Muscle layer of colon (tissue), 2 donors: ENCODE data around the gene BLACAT1.
A peak's percentile ranks its signal among the peaks of the same experiment; 100 is the strongest.
"Not testable (repeated sequence)": the region's sequence is repeated elsewhere in the genome, so short reads cannot be mapped to it uniquely, and the experiment has no call there.

Experiments
- H3K27ac ChIP-seq: one replicate; pipeline ENCODE4 v1.7.0; 2013; ENCODE audit warnings: low read depth, mild to moderate bottlenecking, low read length, moderate library complexity
- H3K27me3 ChIP-seq, 2 donors: one replicate each; pipeline ENCODE4 v1.7.0; 2013; ENCODE audit warnings: low read length in 2 of 2, mild to moderate bottlenecking in 2 of 2; ENCODE audit not compliant: insufficient read depth in 2 of 2, control insufficient read depth in 1 of 2
- H3K36me3 ChIP-seq: one replicate; pipeline ENCODE4 v1.7.0; 2013; ENCODE audit warnings: mild to moderate bottlenecking, low read length; ENCODE audit not compliant: insufficient read depth
- H3K4me1 ChIP-seq: one replicate; pipeline ENCODE4 v1.7.0; 2013; ENCODE audit warnings: mild to moderate bottlenecking, low read length; ENCODE audit not compliant: insufficient read depth
- H3K4me3 ChIP-seq, 2 donors: one replicate each; pipeline ENCODE4 v1.7.0; 2013; ENCODE audit warnings: low read length in 2 of 2, low read depth in 1 of 2, mild to moderate bottlenecking in 1 of 2, moderate library complexity in 1 of 2
- H3K9ac ChIP-seq: one replicate; pipeline ENCODE4 v1.7.0; 2013; ENCODE audit warnings: low read length
- H3K9me3 ChIP-seq: one replicate; pipeline ENCODE4 v1.7.0; 2013; ENCODE audit warnings: mild to moderate bottlenecking, low read length
- donor health status: abdominal sarcoma.
- donor health status: Adenocarcinoma of cecum.

BLACAT1 gene

DNA sequence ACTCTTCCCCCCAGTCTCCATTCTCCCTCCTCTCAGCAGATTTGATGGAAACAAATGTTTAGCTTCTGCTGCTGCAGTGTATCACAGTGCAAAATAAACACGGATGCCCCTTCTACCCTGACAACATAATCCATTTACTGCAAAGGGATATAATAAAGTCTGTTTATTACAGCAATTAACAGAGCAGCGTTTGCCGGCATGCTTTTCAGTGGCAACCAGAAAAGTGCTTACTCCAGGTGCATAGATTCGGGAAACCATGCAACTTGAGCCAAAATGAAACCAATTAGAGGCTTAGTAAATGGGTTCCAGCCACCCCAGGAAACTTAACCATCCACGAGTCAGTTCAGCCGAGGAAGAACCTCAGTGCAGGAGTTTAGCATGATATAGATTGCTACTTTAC is 21.1 kb downstream of the BLACAT1 start:
- H3K4me1 ChIP-seq = peaks cover 20% of the 10 kb centered on the region
- H3K36me3 ChIP-seq = no peaks in the 10 kb centered on the region
- H3K9ac ChIP-seq = no peak overlapping the region
- H3K27ac ChIP-seq = no peak overlapping the region
- H3K9me3 ChIP-seq = no peaks in the 10 kb centered on the region
- peaks cover 0 to 11% of the 10 kb centered on the region in 2 donors for H3K27me3 ChIP-seq
- no peak overlapping the region for H3K4me3 ChIP-seq

DNA sequence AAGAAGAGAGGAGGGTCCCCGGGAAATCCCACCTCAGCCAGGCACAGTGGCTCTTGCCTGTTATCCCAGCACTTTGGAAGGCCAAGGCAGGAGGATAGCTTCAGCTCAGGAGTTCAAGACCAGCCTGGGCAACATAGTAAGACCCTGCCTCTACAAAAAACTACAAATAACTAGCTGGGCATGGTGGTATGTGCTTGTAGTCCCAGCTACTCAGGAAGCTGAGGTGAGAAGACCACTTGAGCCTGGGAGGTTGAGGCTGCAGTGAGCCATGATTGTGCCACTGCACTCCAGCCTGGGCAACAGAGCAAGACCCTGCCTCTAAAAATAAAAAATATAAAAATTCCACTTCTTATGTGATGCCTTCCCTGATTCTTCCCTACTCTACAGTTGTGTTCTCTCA is 23.2 kb downstream of the BLACAT1 start:
- not testable (repeated sequence) for H3K4me3 ChIP-seq, H3K4me1 ChIP-seq, H3K36me3 ChIP-seq, H3K9ac ChIP-seq, H3K27ac ChIP-seq, H3K9me3 ChIP-seq
- H3K27me3 ChIP-seq = peaks cover 0 to 11% of the 10 kb centered on the region in 2 donors

DNA sequence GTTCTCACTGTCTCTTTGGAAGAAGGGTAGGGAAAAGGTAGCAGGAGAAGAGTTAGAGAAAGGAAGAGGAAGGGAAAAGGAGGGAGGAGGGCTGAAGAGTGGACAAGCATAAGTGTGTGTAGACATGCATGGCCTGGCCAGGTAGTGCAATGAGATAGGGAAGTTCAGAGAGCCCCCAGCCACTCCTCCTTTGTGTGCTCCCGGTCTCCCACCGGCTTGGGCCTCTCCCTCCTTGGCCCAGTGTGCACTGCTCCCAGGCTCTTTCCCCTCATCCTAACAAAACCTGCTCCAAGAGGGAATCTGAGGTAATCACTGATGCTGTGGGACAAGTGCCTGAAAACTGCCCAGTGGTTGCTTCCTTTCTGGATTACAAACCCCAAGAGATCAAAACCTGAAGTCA is 23.7 kb downstream of the BLACAT1 start:
- Histone ChIP-seq H3K27ac (no peak overlapping the region), H3K36me3 (no peaks in the 10 kb centered on the region), H3K9ac (no peak overlapping the region), H3K27me3 (peaks cover 0 to 11% of the 10 kb centered on the region in 2 donors), H3K4me3 (no peak overlapping the region), H3K9me3 (no peaks in the 10 kb centered on the region), H3K4me1 (peaks cover 6% of the 10 kb centered on the region)

DNA sequence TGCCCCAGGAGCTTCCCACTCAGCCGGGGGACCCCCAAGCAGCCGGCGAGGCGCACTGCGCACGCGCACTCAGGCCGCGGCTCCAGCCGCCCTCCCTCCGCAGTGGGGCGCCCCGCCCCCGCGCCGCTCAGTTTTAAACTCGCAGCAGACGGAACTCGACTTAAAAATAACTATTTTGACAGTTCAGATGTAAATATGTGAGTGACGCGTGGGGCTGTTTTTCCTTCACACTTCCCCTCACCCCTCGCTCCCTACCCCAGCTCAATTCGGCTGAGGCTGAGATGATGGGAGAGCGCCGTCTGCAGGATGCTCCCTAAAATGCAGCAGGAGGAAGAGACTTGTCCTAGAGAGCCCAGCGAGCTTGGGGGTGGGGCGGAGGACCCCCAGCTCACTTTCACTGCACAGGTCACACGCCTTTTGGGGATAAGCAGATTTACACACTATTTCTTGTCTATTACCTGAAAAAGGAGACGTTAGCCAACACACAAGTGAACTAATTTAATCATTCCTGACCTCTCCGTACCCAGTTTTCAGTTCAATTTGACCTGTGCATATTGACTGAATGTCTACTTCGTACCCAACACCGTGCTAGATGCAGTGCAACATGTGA is 25.0 kb downstream of the BLACAT1 start:
- Histone ChIP-seq H3K4me3 (peak overlapping the region; percentile 51 to 72), H3K27ac (no peak overlapping the region), H3K9me3 (no peaks in the 10 kb centered on the region), H3K27me3 (peaks cover 0 to 11% of the 10 kb centered on the region in 2 donors), H3K4me1 (peaks cover 6% of the 10 kb centered on the region), H3K36me3 (no peaks in the 10 kb centered on the region), H3K9ac (no peak overlapping the region)

DNA sequence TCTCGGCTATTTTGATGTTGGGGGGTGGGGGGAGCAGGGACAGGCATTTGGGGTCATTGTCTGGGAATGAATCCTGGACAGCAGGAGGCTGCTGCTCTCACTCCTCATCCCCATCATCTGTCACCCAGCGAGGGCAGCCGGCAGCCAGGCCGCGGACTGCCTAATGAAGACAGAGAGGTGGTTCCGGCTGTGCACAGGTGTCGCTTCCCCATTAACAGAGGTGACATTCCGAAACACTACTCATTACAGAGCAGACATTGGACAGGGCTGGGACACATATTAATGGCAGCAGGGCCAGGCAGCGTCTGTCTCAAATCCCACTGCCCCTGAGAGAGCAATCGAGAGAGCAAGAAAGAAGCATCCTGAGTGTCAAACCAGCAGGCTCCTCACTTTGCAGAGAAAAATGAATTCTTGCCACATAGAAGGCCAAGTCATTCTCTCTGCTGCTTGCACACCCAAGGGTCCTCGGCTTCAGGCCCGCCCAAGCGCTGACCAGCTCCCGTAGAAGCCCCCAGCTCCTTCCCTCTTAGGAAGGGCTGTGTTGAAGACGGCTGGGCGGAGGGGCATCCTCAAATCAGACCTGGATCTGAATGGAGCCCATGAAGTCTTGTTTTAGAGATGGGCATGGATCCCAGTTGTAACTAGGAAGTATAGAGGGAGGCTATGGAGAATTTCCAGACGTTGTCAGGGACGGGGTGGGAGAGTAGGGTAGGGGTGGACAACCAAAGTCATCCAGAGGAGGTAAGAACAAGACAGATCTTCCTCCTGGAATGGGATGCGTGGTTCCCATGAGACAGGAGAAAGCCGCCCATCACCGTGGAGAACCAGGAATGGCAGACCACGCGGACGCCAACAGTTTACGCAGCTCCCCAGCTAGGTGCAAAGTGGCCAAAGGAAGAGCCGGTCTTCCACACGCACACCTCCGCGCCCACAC is 25.8 kb downstream of the BLACAT1 start:
- H3K27ac ChIP-seq = no peak overlapping the region
- H3K36me3 ChIP-seq = no peaks in the 10 kb centered on the region
- no peaks in the 10 kb centered on the region for H3K9me3 ChIP-seq
- peaks cover 0 to 6% of the 10 kb centered on the region in 2 donors for H3K27me3 ChIP-seq
- H3K9ac ChIP-seq = no peak overlapping the region
- H3K4me1 ChIP-seq = peaks cover 6% of the 10 kb centered on the region
- peak overlapping the region; percentile 51 to 72 for H3K4me3 ChIP-seq

DNA sequence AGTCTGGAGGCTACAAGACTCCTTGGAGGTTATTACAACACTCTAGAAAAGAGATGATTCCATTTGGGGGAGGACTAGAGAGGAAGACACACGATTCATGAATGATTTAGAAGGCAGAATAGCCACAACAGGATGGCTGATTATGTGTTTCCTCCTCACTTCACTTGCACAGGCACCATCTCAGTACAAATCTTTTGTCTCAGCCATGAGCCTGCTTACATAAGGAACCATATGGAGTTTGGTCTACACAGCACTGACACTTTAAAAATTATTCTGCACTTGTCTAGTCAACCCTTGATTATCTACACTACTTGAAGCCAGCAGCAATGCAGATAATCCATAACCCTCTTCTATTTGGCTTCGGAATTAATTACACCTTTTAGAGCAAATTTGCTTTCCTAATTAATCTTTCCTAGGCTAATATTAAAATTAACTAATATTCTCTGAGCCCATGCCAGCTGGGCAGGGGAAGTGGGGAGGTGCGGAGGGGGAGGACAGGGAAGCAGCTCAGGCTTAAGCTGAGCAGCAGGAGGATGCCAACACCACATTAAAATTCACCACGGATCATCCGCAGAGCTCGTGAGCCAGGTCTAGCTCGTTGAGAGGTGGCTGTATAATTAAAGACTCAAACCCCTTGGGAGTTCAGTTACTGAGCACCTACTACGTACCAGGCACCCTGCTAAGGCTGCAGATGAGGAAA is 30.8 kb downstream of the BLACAT1 start:
- Histone ChIP-seq H3K27me3 (no peaks in the 10 kb centered on the region), H3K9me3 (no peaks in the 10 kb centered on the region), H3K4me1 (no peaks in the 10 kb centered on the region), H3K36me3 (no peaks in the 10 kb centered on the region), H3K9ac (no peak overlapping the region), H3K4me3 (no peak overlapping the region), H3K27ac (no peak overlapping the region)

DNA sequence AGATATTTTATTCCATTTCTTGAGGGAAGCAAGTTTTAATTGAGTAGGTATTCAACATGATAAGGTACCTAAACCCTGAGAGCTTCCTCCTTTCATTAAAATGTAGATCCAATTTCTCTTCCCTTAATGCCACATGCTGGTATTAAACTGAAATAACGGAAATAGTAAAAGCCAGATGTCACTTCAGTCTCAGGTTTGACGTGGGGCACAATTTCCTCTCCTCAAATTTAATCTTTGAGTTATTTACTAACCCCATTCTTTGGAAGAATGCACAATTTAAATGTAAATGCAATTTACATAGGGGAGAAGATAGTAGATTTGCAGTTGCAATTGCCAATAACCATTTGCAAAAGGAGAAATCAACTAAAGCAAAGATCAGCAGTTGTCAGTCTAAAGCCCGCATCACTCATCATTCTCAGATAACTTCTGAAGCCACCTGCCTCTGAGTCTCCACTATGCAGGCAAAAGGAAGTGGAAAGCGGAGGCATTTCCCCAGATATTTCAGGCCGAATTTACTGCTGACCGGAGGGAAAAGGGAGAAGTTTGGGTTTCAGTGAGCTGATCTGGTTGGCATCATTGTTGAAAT is 31.9 kb downstream of the BLACAT1 start:
- H3K9me3 ChIP-seq = no peaks in the 10 kb centered on the region
- no peak overlapping the region for H3K4me3 ChIP-seq
- H3K27ac ChIP-seq = no peak overlapping the region
- H3K36me3 ChIP-seq = no peaks in the 10 kb centered on the region
- no peak overlapping the region for H3K9ac ChIP-seq
- H3K4me1 ChIP-seq = no peaks in the 10 kb centered on the region
- no peaks in the 10 kb centered on the region for H3K27me3 ChIP-seq

DNA sequence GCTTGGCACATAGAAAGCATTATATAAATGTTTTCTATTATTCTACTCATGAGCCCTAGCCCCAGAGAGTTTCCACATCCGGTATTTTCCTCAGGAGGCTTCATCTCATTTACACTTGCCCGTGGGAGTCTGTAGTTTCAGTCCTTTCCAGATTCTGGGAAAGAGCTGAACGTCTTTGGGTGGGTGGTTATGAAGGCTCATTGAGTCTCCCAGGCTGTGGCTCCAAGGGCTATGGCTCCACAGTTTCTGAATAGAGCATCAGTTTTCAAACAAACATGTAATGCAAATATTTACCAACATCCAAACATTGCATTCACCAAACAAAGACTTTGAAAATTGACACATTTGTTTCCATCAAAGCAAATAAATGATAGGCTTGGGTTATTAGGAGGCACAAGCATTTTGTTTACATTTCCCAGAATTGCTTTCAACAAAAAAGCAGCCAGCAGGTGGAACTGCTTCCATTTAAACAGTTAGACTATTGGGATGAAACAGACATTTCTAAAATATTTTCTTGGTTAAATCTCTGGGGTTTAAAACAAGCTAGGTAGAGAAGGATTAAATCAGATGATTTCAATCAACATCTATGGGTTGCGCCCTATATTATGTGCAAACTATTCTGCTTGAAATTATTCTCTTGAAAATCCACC is 32.7 kb downstream of the BLACAT1 start:
- Histone ChIP-seq H3K9ac (no peak overlapping the region), H3K27me3 (no peaks in the 10 kb centered on the region), H3K36me3 (no peaks in the 10 kb centered on the region), H3K4me1 (no peaks in the 10 kb centered on the region), H3K9me3 (no peaks in the 10 kb centered on the region), H3K27ac (no peak overlapping the region), H3K4me3 (no peak overlapping the region)

DNA sequence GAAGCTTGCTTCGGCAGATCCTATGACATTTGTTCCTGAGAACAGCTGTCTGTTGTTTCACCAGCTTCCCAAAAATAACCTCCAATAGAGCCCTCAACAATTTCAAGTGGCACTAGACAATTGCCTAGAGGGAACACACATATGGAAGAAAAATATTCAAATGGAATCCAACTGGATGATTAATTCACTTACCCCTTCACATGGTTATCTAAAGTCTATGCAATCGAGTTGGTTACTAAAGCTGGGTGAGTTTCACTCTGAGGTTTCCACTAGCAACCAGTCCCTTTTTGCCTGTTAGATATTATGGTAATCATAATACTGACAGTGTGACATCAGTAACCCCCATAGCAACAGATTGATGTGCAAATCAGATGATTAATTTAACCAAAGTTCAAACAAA is 34.0 kb downstream of the BLACAT1 start, which contains the start of gene LEMD1:
Gene LEMD1 (minus strand): TSS at position 259 of the 400 bp plus-strand sequence. CDS start 1,520 bp downstream, outside the sequence.
- Histone ChIP-seq H3K36me3 (no peaks in the 10 kb centered on the region), H3K4me3 (no peak within 1 kb of the TSS), H3K27ac (no peak within 1 kb of the TSS), H3K9me3 (no peaks in the 10 kb centered on the region), H3K4me1 (no peaks in the 10 kb centered on the region), H3K27me3 (no peaks in the 10 kb centered on the region), H3K9ac (no peak within 1 kb of the TSS)

DNA sequence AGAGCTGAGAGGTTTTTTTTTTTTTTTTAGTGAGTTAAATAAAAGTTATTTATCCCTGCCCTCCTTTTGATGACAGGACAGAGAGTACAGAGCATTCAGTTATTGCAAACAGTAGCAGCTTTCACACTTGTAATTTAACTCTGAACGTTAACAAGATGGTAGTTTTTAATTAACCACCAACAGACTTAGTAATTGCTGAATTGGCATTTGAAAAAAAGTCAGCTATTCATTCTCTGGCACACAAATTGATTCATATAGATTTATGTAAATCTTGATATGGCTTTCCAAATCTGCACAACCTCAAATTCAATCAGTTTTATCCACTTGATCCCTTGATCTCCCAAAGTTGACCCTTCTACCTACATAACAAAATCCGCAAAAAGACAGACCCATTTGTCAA is 34.9 kb downstream of the BLACAT1 start:
- Histone ChIP-seq H3K36me3 (no peaks in the 10 kb centered on the region), H3K27me3 (no peaks in the 10 kb centered on the region), H3K4me1 (no peaks in the 10 kb centered on the region), H3K9ac (no peak overlapping the region), H3K27ac (no peak overlapping the region), H3K4me3 (no peak overlapping the region), H3K9me3 (no peaks in the 10 kb centered on the region)
